Transverse colon (tissue), 4 donors: Measurements from ENCODE around the gene KIF12. TPM values are rescaled to one million over a fixed set of nuclear protein-coding genes. Genes with fewer than 3 reads are reported as not detected.
A peak's percentile ranks its signal among the peaks of the same experiment; 100 is the strongest.

Source experiments
- DNase-seq: peaks from one replicate; pipeline ENCODE4 v3.0.0-alpha.2; 2019
- H3K27ac ChIP-seq, 4 donors: fragments of 200-600 bp; sonication (generic); 2 replicates each; pipeline ENCODE4 v1.5.1; 2016 to 2018; ENCODE audit warnings: inconsistent platforms in 4 of 4
- H3K27me3 ChIP-seq: fragments of 200-600 bp; sonication (generic); 2 replicates; pipeline ENCODE4 v1.5.1; 2017; ENCODE audit warnings: inconsistent platforms
- H3K36me3 ChIP-seq, 4 donors: fragments of 200-600 bp; sonication (generic); 2 replicates each; pipeline ENCODE4 v1.5.1; 2017 to 2019; ENCODE audit warnings: inconsistent platforms in 4 of 4
- H3K4me1 ChIP-seq, 4 donors: fragments of 200-600 bp; sonication (generic); 2 replicates each; pipeline ENCODE4 v1.5.1; 2017 to 2020; ENCODE audit warnings: inconsistent platforms in 4 of 4
- H3K4me3 ChIP-seq, 4 donors: fragments of 200-600 bp; sonication (generic); 1 replicate in 1 of 4; 2 replicates in 3 of 4; pipeline versions ENCODE4 v1.5.1 to v1.6.1; 2017 to 2019; ENCODE audit warnings: inconsistent platforms in 4 of 4
- H3K9me3 ChIP-seq, 2 donors: fragments of 200-600 bp; sonication (generic); 2 replicates each; pipeline ENCODE4 v1.5.1; 2017 to 2019; ENCODE audit warnings: inconsistent platforms in 2 of 2
- CTCF ChIP-seq, 5 experiments: fragments of 200-600 bp in 3 of 5; fragments of 450-650 bp in 2 of 5; sonication (generic) in 3 of 5; IDR thresholded peaks; 1 replicate in 2 of 5; 2 replicates in 3 of 5; pipeline ENCODE4 v1.5.1; 2016 to 2017; ENCODE audit warnings: antibody characterized with exemption in 5 of 5, inconsistent platforms in 3 of 5, mild to moderate bottlenecking in 2 of 5, moderate library complexity in 1 of 5
- EP300 ChIP-seq: sonication (generic); formaldehyde crosslinking; IDR thresholded peaks from one replicate; pipeline ENCODE4 v1.6.1; 2017; ENCODE audit warnings: antibody characterized with exemption, low read depth
- POLR2A ChIP-seq: fragments of 450-650 bp; IDR thresholded peaks from one replicate; pipeline ENCODE4 v1.6.1; 2016; ENCODE audit warnings: antibody characterized with exemption, mild to moderate bottlenecking, moderate library complexity
- POLR2AphosphoS5 ChIP-seq, 3 donors: sonication (generic); formaldehyde crosslinking; IDR thresholded peaks; one replicate each; pipeline ENCODE4 v1.6.1; 2016; ENCODE audit warnings: antibody characterized with exemption in 3 of 3
- WGBS, 2 donors: methylation state at CpG; one replicate each; pipeline ENCODE4 v1.1.5; 2018; ENCODE audit warnings: low coverage in 1 of 2; 5-methylcytosine and 5-hydroxymethylcytosine counted together
- in situ Hi-C, 4 donors: fragments of 200-750 bp; cut with MboI; loops; one replicate each; pipeline versions ENCODE4 v1.15.0 to v1.15.1; 2017; ENCODE audit warnings: low sequenced_read_pairs in 3 of 4, low pct_ligation_motif_present in 1 of 4, low pct_unique_long_range_greater_than_20kb in 1 of 4
- intact Hi-C: fragments of 100-400 bp; cut with DNase I; formaldehyde crosslinking; loops from one replicate; pipeline ENCODE4 v1.15.1; 2023; ENCODE audit warnings: low total_unique reads
- total RNA-seq, 4 donors: library from RNA; depleted of rRNA; stranded (reverse); fragments of >200 nt; gene quantifications; one replicate each; pipeline ENCODE4 v1.1.0, GENCODE V29; 2016

KIF12 gene
- total RNA-seq, 4 donors from 2014 or later, result 10.6 to 37.2 (median 20.0) TPM

GRCh38 chr9:114115654-114116125 is 16.6 kb upstream of the KIF12 start:
- no peak overlapping the region for H3K27ac ChIP-seq
- in situ Hi-C loops (no loop called here), intact Hi-C loops (no loop called here)
- H3K36me3 ChIP-seq, result no peaks in the 10 kb centered on the region
- H3K4me3 ChIP-seq, result no peak overlapping the region
- H3K27me3 ChIP-seq, result peaks cover 10% of the 10 kb centered on the region
- peaks cover 0 to 5% (median 0%) of the 10 kb centered on the region in 4 donors for H3K4me1 ChIP-seq
- DNase-seq, result no peak
- no peak for TF ChIP-seq POLR2AphosphoS5 (IDR thresholded peaks at IDR 0.05)
- 76 to 95% methylated on average over 6 to 9 of the region's 9 CpGs for WGBS, 2 donors
- no peaks in the 10 kb centered on the region for H3K9me3 ChIP-seq

GRCh38 chr9:114114364-114114763 is 15.3 kb upstream of the KIF12 start:
- Histone ChIP-seq H3K9me3 (no peaks in the 10 kb centered on the region), H3K36me3 (no peaks in the 10 kb centered on the region), H3K27me3 (peaks cover 10% of the 10 kb centered on the region), H3K27ac (no peak overlapping the region), H3K4me3 (no peak overlapping the region), H3K4me1 (no peaks in the 10 kb centered on the region)
- in situ Hi-C loops (no loop called here), intact Hi-C loops (no loop called here)
- 41 to 51% methylated on average over 2 of the region's 2 CpGs for WGBS, 2 donors
- no peak for DNase-seq
- TF ChIP-seq CTCF (IDR thresholded peaks at IDR 0.05), result no peak
- no peak for TF ChIP-seq POLR2AphosphoS5 (IDR thresholded peaks at IDR 0.05)
- no peak for TF ChIP-seq POLR2A
- no peak for TF ChIP-seq EP300

- no peak for TF ChIP-seq POLR2AphosphoS5 (IDR thresholded peaks at IDR 0.05)
- no peak for TF ChIP-seq EP300
- no peak for TF ChIP-seq POLR2A
- Histone ChIP-seq H3K27ac (no peak overlapping the region), H3K36me3 (no peaks in the 10 kb centered on the region), H3K4me3 (no peak overlapping the region), H3K9me3 (no peaks in the 10 kb centered on the region), H3K27me3 (peaks cover 10% of the 10 kb centered on the region), H3K4me1 (peaks cover 0 to 2% (median 0%) of the 10 kb centered on the region in 4 donors)
- in situ Hi-C loops (no loop called here), intact Hi-C loops (no loop called here)
- WGBS, 2 donors, result 19 to 25% methylated on average over 2 to 9 of the region's 10 CpGs
- DNase-seq, result peak; percentile 71
Observed at GRCh38 chr9:114112778-114113584, 13.9 kb upstream of the KIF12 start.

GRCh38 chr9:114112325-114112724 is 13.2 kb upstream of the KIF12 start:
- WGBS, 2 donors, result 63% methylated on average over 1 of the region's 1 CpG; no CpG with 5 or more reads in 1 of the 2 donors
- DNase-seq, result no peak
- Histone ChIP-seq H3K4me3 (no peak overlapping the region), H3K27ac (no peak overlapping the region), H3K4me1 (peaks cover 0 to 5% (median 0%) of the 10 kb centered on the region in 4 donors), H3K9me3 (no peaks in the 10 kb centered on the region), H3K36me3 (no peaks in the 10 kb centered on the region), H3K27me3 (peaks cover 6% of the 10 kb centered on the region)
- in situ Hi-C loops (no loop called here), intact Hi-C loops (no loop called here)
- TF ChIP-seq CTCF (IDR thresholded peaks at IDR 0.05), result no peak
- TF ChIP-seq POLR2AphosphoS5 (IDR thresholded peaks at IDR 0.05), result no peak
- TF ChIP-seq POLR2A, result no peak
- TF ChIP-seq EP300, result no peak

GRCh38 chr9:114110180-114110579 is 11.1 kb upstream of the KIF12 start:
- WGBS, 2 donors, result 56 to 76% methylated on average over 2 of the region's 2 CpGs
- intact Hi-C loops, result no loop called here
- Histone ChIP-seq H3K27ac (no peak overlapping the region), H3K36me3 (no peaks in the 10 kb centered on the region), H3K9me3 (no peaks in the 10 kb centered on the region), H3K4me3 (no peak overlapping the region), H3K4me1 (peaks cover 0 to 5% (median 0%) of the 10 kb centered on the region in 4 donors), H3K27me3 (peaks cover 5% of the 10 kb centered on the region)
- no peak for DNase-seq
- in situ Hi-C loops, result no loop called here
- TF ChIP-seq POLR2A, result no peak
- no peak for TF ChIP-seq EP300
- no peak for TF ChIP-seq POLR2AphosphoS5 (IDR thresholded peaks at IDR 0.05)
- no peak for TF ChIP-seq CTCF (IDR thresholded peaks at IDR 0.05)
